NCI-H1092 treated with DMSO at 0.1 percent for 48 hours (cell line): ENCODE measurements around the gene CTIF.
"Not testable (repeated sequence)": the region's sequence is repeated elsewhere in the genome, so short reads cannot be mapped to it uniquely, and the experiment has no call there.

Source experiments
- DNase-seq: peaks from one replicate; lab custom pipeline; 2025; lab: John Stamatoyannopoulos, UW

CTIF gene

GRCh38 chr18:48643262-48643661, 104.4 kb downstream of the CTIF start:
- no peak for DNase-seq

- DNase-seq, result no peak
These were observed 105.2 kb downstream of the CTIF start for GRCh38 chr18:48644029-48644428.

GRCh38 chr18:48645427-48646002, 106.7 kb downstream of the CTIF start:
- DNase-seq, result no peak

GRCh38 chr18:48646976-48647375, 108.1 kb downstream of the CTIF start:
- DNase-seq, result no peak

- no peak for DNase-seq
These were observed 110.4 kb downstream of the CTIF start for GRCh38 chr18:48649231-48649630.

GRCh38 chr18:48654591-48654990, 115.8 kb downstream of the CTIF start:
- not testable (repeated sequence) for DNase-seq

GRCh38 chr18:48655508-48655907, 116.7 kb downstream of the CTIF start:
- DNase-seq, result no peak

- no peak for DNase-seq
These were observed 117.3 kb downstream of the CTIF start for GRCh38 chr18:48656176-48656575.

- DNase-seq, result no peak
These were observed 117.8 kb downstream of the CTIF start for GRCh38 chr18:48656582-48656981.

GRCh38 chr18:48657447-48658120, 118.8 kb downstream of the CTIF start:
- no peak for DNase-seq

GRCh38 chr18:48658721-48659120, 119.9 kb downstream of the CTIF start:
- no peak for DNase-seq

GRCh38 chr18:48659188-48660009, 120.6 kb downstream of the CTIF start:
- no peak for DNase-seq

- DNase-seq, result peak; percentile 27
These were observed 121.8 kb downstream of the CTIF start for GRCh38 chr18:48660346-48661228.

- no peak for DNase-seq
These were observed 122.6 kb downstream of the CTIF start for GRCh38 chr18:48661421-48661820.

- DNase-seq, result no peak
These were observed 123.3 kb downstream of the CTIF start for GRCh38 chr18:48662011-48662661.

- no peak for DNase-seq
These were observed 124.5 kb downstream of the CTIF start for GRCh38 chr18:48663096-48663930.

- DNase-seq, result peak; percentile 58
These were observed 125.4 kb downstream of the CTIF start for GRCh38 chr18:48663931-48664847.

- DNase-seq, result no peak
These were observed 126.8 kb downstream of the CTIF start for GRCh38 chr18:48665654-48666053.

- DNase-seq, result no peak
These were observed 127.8 kb downstream of the CTIF start for GRCh38 chr18:48666613-48667012.
